ENCODE data around the gene PODNL1. TPM values are rescaled to one million over a fixed set of nuclear protein-coding genes. Genes with fewer than 3 reads are reported as not detected.

Gene PODNL1
- polyA plus RNA-seq, 1 donor (not counting 4 experiments of a cell fraction or from before 2014, with no cell fraction given): 1.0 TPM

GRCh38 chr19:13981988-13982501 lies 43.8 kb upstream of the PODNL1 start:
- TF ChIP-seq CTCF (optimal IDR thresholded peaks at IDR 0.05 in 1 of 3, IDR thresholded peaks at IDR 0.05 in 1 of 3, conservative IDR thresholded peaks at IDR 0.05 in 1 of 3; ENCODE audit: extremely low read depth in 1 of 3, insufficient read depth in 2 of 3, low read length in 3 of 3) (no peak), EZH2 (IDR thresholded peaks at IDR 0.05; ENCODE audit: low read length) (no peak)
- Histone ChIP-seq H3K79me2 (ENCODE audit: control insufficient read depth, insufficient read depth, low read length) (no peaks in the 10 kb centered on the region), H3K4me2 (ENCODE audit: control insufficient read depth, extremely low read depth, insufficient read depth, low read depth, low read length) (no peak overlapping the region), H4K20me1 (ENCODE audit: control insufficient read depth, extremely low read depth, insufficient read depth, low read length) (no peaks in the 10 kb centered on the region), H3K9me1 (ENCODE audit: control insufficient read depth, extremely low read depth, insufficient read depth, low read length) (no peaks in the 10 kb centered on the region), H3K9me3 (ENCODE audit: control insufficient read depth, low read depth, low read length) (no peaks in the 10 kb centered on the region), H3K9ac (ENCODE audit: control insufficient read depth, extremely low read depth, insufficient read depth, low read length) (no peak overlapping the region), H3K27me3 (ENCODE audit: control insufficient read depth, extremely low read depth, insufficient read depth, low read length) (no peaks in the 10 kb centered on the region), H3K27ac (ENCODE audit: control insufficient read depth, insufficient read depth, low read length) (no peak overlapping the region), H3K36me3 (ENCODE audit: control insufficient read depth in 2 of 2, extremely low read depth in 1 of 2, insufficient read depth in 2 of 2, low read length in 2 of 2) (peaks cover 5 to 6% of the 10 kb centered on the region in 2 experiments), H3K4me3 (ENCODE audit: control insufficient read depth in 2 of 3, extremely low read depth in 1 of 3, insufficient read depth in 2 of 3, low read depth in 1 of 3, low read length in 3 of 3) (no peak overlapping the region), H2AFZ (ENCODE audit: control insufficient read depth, low read length) (no peak overlapping the region), H3K4me1 (ENCODE audit: control insufficient read depth, extremely low read depth, insufficient read depth, low read length) (peaks cover 11% of the 10 kb centered on the region)
- dilution Hi-C loops (cut with MboI; ENCODE audit: extremely low pct_ligation_motif_present, low sequenced_read_pairs): no loop called here
- no peak for DNase-seq (ENCODE audit: low read depth, low spot score)
- no peak for FAIRE-seq

- Histone ChIP-seq H3K9me1 (ENCODE audit: control insufficient read depth, extremely low read depth, insufficient read depth, low read length) (no peaks in the 10 kb centered on the region), H4K20me1 (ENCODE audit: control insufficient read depth, extremely low read depth, insufficient read depth, low read length) (no peaks in the 10 kb centered on the region), H3K27ac (ENCODE audit: control insufficient read depth, insufficient read depth, low read length) (no peak overlapping the region), H2AFZ (ENCODE audit: control insufficient read depth, low read length) (no peak overlapping the region), H3K9ac (ENCODE audit: control insufficient read depth, extremely low read depth, insufficient read depth, low read length) (no peak overlapping the region), H3K36me3 (ENCODE audit: control insufficient read depth in 2 of 2, extremely low read depth in 1 of 2, insufficient read depth in 2 of 2, low read length in 2 of 2) (peaks cover 5 to 6% of the 10 kb centered on the region in 2 experiments), H3K9me3 (ENCODE audit: control insufficient read depth, low read depth, low read length) (no peaks in the 10 kb centered on the region), H3K4me2 (ENCODE audit: control insufficient read depth, extremely low read depth, insufficient read depth, low read depth, low read length) (no peak overlapping the region), H3K27me3 (ENCODE audit: control insufficient read depth, extremely low read depth, insufficient read depth, low read length) (no peaks in the 10 kb centered on the region), H3K4me3 (ENCODE audit: control insufficient read depth in 2 of 3, extremely low read depth in 1 of 3, insufficient read depth in 2 of 3, low read depth in 1 of 3, low read length in 3 of 3) (no peak overlapping the region), H3K79me2 (ENCODE audit: control insufficient read depth, insufficient read depth, low read length) (no peaks in the 10 kb centered on the region), H3K4me1 (ENCODE audit: control insufficient read depth, extremely low read depth, insufficient read depth, low read length) (peaks cover 5% of the 10 kb centered on the region)
- TF ChIP-seq EZH2 (IDR thresholded peaks at IDR 0.05; ENCODE audit: low read length): no peak
- FAIRE-seq (no peak), DNase-seq (ENCODE audit: low read depth, low spot score) (no peak)
- dilution Hi-C loops (cut with MboI; ENCODE audit: extremely low pct_ligation_motif_present, low sequenced_read_pairs): no loop called here
These were observed 43.2 kb upstream of the PODNL1 start for GRCh38 chr19:13981467-13981866.

- no peak for TF ChIP-seq CTCF (optimal IDR thresholded peaks at IDR 0.05 in 1 of 3, IDR thresholded peaks at IDR 0.05 in 1 of 3, conservative IDR thresholded peaks at IDR 0.05 in 1 of 3; ENCODE audit: extremely low read depth in 1 of 3, insufficient read depth in 2 of 3, low read length in 3 of 3)
- no peak for TF ChIP-seq EZH2 (IDR thresholded peaks at IDR 0.05; ENCODE audit: low read length)
- no peaks in the 10 kb centered on the region for H3K9me1 ChIP-seq (ENCODE audit: control insufficient read depth, extremely low read depth, insufficient read depth, low read length)
- H3K27me3 ChIP-seq (ENCODE audit: control insufficient read depth, extremely low read depth, insufficient read depth, low read length): no peaks in the 10 kb centered on the region
- H3K9me3 ChIP-seq (ENCODE audit: control insufficient read depth, low read depth, low read length): no peaks in the 10 kb centered on the region
- FAIRE-seq: no peak
- no peak overlapping the region for H3K4me2 ChIP-seq (ENCODE audit: control insufficient read depth, extremely low read depth, insufficient read depth, low read depth, low read length)
- no peak overlapping the region for H3K4me3 ChIP-seq (ENCODE audit: control insufficient read depth in 2 of 3, extremely low read depth in 1 of 3, insufficient read depth in 2 of 3, low read depth in 1 of 3, low read length in 3 of 3)
- no peak overlapping the region for H3K9ac ChIP-seq (ENCODE audit: control insufficient read depth, extremely low read depth, insufficient read depth, low read length)
- no peaks in the 10 kb centered on the region for H3K79me2 ChIP-seq (ENCODE audit: control insufficient read depth, insufficient read depth, low read length)
- H3K4me1 ChIP-seq (ENCODE audit: control insufficient read depth, extremely low read depth, insufficient read depth, low read length): peaks cover 2% of the 10 kb centered on the region
- no peak overlapping the region for H2AFZ ChIP-seq (ENCODE audit: control insufficient read depth, low read length)
- peaks cover 5 to 8% of the 10 kb centered on the region in 2 experiments for H3K36me3 ChIP-seq (ENCODE audit: control insufficient read depth in 2 of 2, extremely low read depth in 1 of 2, insufficient read depth in 2 of 2, low read length in 2 of 2)
- no peaks in the 10 kb centered on the region for H4K20me1 ChIP-seq (ENCODE audit: control insufficient read depth, extremely low read depth, insufficient read depth, low read length)
- no peak for DNase-seq (ENCODE audit: low read depth, low spot score)
- H3K27ac ChIP-seq (ENCODE audit: control insufficient read depth, insufficient read depth, low read length): no peak overlapping the region
- dilution Hi-C loops (cut with MboI; ENCODE audit: extremely low pct_ligation_motif_present, low sequenced_read_pairs): no loop called here
These were observed 42.8 kb upstream of the PODNL1 start for GRCh38 chr19:13981021-13981420.

All from keratinocyte (primary cell).